ENCODE data around the gene IGF2BP3.
A peak's percentile ranks its signal among the peaks of the same experiment; 100 is the strongest.

Gene IGF2BP3

DNA sequence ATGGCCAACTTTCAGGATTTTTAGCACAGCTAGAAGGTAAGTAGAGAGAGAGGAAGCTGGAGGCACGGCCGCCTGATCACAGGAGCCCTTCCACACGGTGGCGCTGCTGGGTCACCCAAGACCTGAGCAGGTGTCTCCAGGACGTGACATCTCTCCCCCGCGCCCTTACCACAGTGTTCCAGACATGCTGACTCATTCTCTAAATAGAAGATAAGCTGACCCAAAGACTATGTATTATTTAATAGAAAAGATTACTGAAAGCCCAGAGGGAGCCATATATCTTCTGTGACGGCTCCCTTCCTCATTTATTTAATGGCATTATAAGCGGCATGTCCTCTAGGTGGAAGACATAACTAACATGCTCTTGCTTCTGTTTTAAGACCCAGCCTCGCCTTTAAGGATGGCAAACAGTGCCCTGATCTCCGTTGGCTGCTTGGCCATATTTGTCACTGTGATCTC is 197.1 kb downstream of the IGF2BP3 start:
- peak overlapping the region; percentile 76 for H3K27ac ChIP-seq
- no peak for TF ChIP-seq ZFX (IDR thresholded peaks at IDR 0.05; ENCODE audit: borderline replicate concordance)
- TF ChIP-seq, protein P1, sequence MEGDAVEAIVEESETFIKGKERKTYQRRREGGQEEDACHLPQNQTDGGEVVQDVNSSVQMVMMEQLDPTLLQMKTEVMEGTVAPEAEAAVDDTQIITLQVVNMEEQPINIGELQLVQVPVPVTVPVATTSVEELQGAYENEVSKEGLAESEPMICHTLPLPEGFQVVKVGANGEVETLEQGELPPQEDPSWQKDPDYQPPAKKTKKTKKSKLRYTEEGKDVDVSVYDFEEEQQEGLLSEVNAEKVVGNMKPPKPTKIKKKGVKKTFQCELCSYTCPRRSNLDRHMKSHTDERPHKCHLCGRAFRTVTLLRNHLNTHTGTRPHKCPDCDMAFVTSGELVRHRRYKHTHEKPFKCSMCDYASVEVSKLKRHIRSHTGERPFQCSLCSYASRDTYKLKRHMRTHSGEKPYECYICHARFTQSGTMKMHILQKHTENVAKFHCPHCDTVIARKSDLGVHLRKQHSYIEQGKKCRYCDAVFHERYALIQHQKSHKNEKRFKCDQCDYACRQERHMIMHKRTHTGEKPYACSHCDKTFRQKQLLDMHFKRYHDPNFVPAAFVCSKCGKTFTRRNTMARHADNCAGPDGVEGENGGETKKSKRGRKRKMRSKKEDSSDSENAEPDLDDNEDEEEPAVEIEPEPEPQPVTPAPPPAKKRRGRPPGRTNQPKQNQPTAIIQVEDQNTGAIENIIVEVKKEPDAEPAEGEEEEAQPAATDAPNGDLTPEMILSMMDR (IDR thresholded peaks at IDR 0.05) = peak; percentile 100

DNA sequence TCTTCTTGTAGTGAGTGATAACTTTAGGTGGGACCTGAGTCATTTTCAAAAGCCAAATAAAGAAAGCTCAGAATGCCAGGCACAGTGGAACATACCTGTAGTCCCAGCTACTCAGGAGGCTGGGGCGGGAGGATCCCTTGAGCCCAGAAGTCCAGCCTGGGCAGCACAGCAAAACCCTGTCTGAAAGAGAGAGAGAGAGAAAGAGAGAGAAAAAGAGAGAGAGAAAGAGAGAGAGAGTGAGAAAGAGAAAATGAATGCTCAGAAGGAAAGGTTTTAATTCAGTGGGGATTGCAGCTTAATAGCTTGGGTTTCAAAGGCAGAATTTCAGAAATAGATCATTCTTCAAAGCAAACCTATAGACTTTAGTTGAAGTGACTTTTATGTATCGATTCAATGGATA is 198.0 kb downstream of the IGF2BP3 start:
- TF ChIP-seq ZFX (IDR thresholded peaks at IDR 0.05; ENCODE audit: borderline replicate concordance) = no peak
- TF ChIP-seq, protein P1 (IDR thresholded peaks at IDR 0.05) = no peak
- no peak overlapping the region for H3K27ac ChIP-seq

DNA sequence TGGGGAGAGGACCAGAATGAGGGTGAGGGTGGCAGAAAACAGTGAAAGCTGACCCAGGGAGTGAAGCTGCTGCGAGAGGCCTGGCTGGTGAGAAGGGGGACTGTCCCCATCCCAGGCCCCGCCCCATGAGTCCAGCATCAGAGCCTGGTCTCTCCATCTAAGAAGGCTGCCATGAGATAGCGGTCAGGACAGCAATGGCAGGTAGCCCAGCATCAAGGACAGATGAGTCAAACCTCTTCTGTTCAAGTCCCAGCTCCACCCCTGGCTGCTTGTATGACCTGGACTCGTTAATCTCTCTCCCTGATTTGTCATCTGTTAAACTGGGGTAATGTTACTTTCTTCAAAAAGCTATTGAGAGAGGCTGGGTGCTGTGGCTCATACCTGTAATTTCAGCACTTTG is 201.5 kb downstream of the IGF2BP3 start:
- no peak for TF ChIP-seq ZFX (IDR thresholded peaks at IDR 0.05; ENCODE audit: borderline replicate concordance)
- TF ChIP-seq, protein P1 (IDR thresholded peaks at IDR 0.05) = no peak
- H3K27ac ChIP-seq = no peak overlapping the region

DNA sequence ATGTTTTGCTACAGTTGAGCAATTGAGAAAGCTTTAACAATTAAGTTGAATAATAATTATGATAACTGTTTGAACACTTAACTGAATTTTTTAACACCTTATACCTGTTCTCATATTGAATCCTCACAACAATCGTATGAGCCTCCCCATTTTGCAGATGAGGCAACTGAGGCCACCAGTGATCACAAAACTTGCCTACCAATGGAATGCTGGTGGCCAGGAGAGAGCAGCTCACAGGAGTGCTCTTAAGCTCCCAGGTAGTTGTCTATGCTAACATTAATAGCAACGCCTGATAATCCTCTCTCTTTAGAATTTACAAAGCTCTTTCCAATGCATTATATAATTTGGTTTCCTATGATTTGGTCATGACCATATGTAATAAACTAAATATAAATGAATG is 202.1 kb downstream of the IGF2BP3 start:
- H3K27ac ChIP-seq = no peak overlapping the region
- TF ChIP-seq, protein P1 (IDR thresholded peaks at IDR 0.05) = no peak

DNA sequence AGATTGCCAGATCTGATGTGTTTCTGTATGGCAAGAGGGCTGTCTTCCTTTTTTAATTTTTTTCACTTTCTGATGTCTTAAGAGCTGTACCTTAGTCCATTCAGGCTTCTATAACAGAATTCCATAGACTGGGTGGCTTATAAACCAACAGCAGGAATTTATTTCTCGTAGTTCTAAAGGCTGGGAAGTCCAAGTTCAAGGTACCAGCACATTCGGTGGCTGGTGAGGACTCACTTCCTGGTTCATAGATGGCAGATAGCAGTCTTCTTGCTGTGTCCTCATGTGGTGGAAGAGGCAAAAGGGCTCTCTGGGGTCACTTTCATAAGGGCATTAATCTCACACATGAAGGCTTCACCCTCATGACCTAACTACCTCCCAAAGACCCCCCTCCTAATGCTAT is 202.9 kb downstream of the IGF2BP3 start:
- H3K27ac ChIP-seq = no peak overlapping the region
- no peak for TF ChIP-seq ZFX (IDR thresholded peaks at IDR 0.05; ENCODE audit: borderline replicate concordance)
- TF ChIP-seq, protein P1 (IDR thresholded peaks at IDR 0.05) = no peak

DNA sequence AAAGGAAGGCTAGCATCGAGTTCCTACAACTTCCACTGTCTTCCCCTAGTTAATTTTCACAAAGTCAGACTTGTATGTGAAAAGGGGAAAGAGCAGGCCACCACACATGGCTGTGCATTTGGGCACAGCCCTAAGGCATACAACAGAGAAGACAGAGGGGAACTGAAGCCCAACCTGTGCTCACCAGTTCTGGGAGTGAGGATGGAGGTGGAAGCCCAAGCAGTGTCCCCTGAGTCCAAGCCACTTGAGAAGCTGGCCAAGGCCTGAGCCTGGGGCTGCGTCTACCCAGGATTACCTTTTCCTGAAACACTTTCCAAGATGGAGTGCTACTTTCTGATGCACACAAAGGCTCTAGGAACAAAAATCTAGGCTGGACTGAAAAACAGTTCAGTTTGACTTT is 203.4 kb downstream of the IGF2BP3 start:
- no peak overlapping the region for H3K27ac ChIP-seq
- TF ChIP-seq, protein P1 (IDR thresholded peaks at IDR 0.05) = no peak
- TF ChIP-seq ZFX (IDR thresholded peaks at IDR 0.05; ENCODE audit: borderline replicate concordance) = no peak

DNA sequence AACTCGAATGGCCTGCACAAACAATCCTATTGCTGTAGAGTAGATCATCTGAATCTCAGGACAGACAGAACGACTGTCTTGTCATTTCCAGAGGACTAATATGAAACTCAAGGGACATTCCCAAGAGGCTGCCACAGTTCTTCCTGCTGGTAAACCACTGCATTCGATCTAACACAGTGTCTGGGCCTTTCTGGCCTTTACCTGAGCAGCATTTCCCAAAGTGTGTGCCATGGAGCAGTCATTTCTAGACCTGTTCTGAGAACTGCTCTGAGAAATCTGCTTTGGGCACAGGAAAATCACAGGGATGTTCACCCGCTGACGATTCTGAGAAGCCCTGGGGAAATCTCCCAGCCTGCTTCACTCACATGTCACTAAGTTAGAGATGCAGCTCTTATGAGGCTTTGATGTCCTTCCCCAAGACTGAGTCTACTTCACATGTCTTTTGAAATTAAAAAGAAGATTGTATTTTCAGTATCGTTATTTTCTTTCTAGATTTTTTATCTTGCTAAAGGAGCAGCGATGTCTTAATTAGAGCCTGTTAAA is 205.3 kb downstream of the IGF2BP3 start:
- TF ChIP-seq, protein P1 (IDR thresholded peaks at IDR 0.05) = no peak
- TF ChIP-seq ZFX (IDR thresholded peaks at IDR 0.05; ENCODE audit: borderline replicate concordance) = no peak

More for the DNA sequence above, 205.3 kb downstream of the IGF2BP3 start:
- H3K27ac ChIP-seq = no peak overlapping the region

All from 22Rv1 (cell line).